GM18520 (cell line): ENCODE measurements around the gene SLC7A10.
"Not testable (repeated sequence)": the region's sequence is repeated elsewhere in the genome, so short reads cannot be mapped to it uniquely, and the experiment has no call there.

Experiments used
- ATAC-seq: cut with Tn5 transposase; IDR thresholded peaks from one replicate; pipeline ENCODE4 v1.9.1; 2021; ENCODE audit not compliant: unreplicated experiment

SLC7A10 gene

DNA sequence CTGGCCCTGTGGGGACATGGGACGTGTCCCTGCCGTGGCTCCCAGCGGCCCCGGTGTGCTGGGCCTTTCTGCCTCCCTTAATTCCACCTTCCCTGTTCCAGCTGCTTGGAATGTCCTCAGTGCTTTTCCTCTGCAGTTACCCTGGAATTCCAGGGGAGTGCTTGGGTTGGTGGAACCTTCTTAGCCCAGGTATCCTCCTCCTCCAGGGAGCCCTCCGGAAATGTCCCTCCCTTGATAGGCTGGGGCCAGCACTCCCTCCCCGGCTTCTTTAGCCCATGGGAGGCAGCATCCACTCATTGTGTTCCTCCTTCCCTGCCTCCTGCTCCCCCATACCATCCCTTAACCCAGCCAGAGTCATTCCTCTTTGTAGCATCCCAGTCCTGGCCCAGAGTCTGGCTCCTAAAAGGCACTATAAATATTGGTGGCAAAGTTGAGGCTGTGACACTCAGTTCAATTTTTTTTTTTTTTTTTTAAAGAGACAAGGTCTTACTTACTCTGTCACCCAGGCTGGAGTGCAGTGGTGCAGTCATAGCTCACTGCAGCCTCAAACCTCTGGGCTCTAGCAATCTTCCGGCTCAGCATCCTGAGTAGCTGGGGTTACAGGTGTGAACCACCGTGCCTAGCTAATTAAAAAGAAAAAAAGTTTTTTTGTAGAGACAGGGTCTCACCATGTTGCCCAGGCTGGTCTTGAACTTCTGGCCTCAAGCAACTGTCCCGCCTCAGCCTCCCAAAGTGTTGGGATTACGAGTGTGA lies 13.7 kb upstream of the SLC7A10 start:
- ATAC-seq: no peak

- no peak for ATAC-seq
These were observed 13.0 kb upstream of the SLC7A10 start for GRCh38 chr19:33238481-33239149.

DNA sequence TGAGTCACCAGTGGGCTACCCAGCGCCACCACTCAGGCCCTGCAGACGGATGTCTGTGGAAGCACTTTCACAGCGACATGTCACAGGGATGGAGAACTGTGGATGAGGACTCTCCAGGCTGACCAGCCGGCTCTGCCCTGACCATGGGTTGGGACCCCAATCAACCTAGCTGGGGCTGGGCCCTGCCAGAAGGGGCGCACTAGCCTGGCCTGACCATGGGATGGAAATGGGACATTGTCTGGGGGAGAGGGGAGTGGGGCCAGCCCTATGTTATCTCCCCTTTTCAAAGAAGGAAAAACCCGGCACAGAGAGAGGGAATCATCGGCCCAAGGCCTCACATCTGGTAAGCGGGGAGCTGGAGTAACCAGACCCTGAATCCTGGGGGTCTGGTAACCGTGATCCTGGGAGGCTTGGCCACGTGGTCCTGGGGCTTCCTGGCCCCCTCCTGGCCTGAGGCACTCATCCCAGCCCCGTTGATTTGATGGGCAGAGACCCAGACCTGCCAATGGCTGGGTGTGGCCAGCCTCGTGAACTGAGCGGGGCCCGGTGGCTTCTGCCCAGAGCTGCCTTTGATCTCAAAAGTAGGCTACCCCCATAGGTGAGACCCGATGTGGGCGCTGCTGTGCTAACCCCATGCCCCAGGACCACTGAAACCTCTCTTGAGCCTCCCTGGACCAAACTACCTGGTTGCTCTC lies 11.2 kb upstream of the SLC7A10 start:
- ATAC-seq: no peak

DNA sequence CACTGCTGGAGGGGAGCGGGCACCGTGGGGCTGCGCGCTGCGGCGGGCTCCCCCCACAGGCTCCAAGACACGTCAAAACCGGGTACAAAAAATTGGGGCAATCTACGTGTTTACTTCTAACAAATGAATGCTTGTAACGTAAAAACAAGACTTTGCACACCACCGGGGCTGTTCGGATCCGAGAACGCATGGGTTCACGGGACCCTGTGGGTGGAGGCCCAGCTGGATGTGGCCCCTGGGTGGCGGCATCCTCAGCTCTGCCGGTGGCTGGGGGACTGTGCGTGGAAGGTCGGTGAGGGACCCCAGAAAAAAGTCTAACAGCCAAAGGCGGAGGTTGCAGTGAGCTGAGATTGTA lies 10.3 kb upstream of the SLC7A10 start:
- no peak for ATAC-seq

DNA sequence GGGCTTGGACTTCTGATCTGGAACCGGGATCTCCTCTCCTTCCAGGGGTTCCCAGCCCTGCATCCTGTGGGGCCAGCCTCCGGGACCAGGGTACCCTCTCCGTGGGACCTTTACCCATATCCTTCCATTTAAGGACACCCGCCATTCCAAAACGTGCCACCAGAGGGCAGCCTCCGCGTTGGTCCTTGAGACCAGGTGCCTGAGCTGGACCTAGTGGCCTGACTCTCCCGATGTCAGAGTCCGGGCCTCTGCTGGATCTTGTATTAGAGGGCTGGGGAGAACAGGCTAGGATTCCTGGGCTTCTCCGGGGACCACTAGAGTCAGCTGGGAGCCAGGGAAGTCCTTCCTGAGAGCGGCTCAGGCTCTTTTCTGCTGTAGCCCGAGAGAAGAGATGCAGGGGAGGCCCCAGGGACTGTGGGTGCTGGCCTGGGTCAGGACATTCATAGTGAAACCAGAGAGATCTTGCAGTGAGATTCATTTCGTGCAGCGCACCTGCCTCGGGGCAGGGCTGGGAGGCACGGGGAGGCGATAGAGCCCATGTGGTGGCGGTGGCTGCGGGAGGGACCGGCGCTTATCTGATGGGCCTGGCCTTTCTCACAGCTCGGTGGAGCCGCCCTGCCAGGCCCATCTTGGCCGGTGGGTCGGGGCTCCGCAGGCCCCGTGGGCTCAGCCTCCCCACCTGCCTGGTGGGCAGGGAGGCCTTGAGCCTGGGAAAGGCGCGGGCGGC lies 9.8 kb upstream of the SLC7A10 start:
- ATAC-seq: peak; percentile 94

GRCh38 chr19:33234736-33235135 lies 9.1 kb upstream of the SLC7A10 start:
- ATAC-seq: no peak

DNA sequence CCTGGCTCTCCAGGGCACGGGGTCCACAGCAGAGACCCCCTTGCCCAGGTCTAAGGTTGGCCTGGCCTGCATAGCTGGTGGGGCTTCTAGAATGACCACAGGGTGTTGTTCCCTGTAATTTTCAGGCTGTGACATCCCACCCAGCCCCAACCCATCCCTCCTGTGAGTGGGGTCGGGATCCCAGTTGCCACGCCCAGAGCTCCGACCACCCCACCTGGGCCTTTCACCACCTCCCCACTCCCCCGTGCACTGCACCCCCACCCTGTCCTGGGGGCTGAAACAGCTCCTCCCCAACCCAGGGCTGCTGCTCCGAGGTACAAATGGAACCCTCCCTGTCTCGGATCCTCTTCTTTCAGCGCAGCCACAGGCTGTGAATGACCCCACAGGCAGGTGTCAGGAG lies 8.4 kb upstream of the SLC7A10 start:
- ATAC-seq: no peak

GRCh38 chr19:33233056-33233873 lies 7.6 kb upstream of the SLC7A10 start:
- ATAC-seq: no peak

- ATAC-seq: no peak
These were observed 7.0 kb upstream of the SLC7A10 start for GRCh38 chr19:33232656-33233055.

GRCh38 chr19:33231511-33231910 lies 5.9 kb upstream of the SLC7A10 start:
- ATAC-seq: no peak

- ATAC-seq: no peak
These were observed 4.3 kb upstream of the SLC7A10 start for GRCh38 chr19:33229962-33230361.

GRCh38 chr19:33227870-33228599 lies 2.4 kb upstream of the SLC7A10 start:
- ATAC-seq: no peak

DNA sequence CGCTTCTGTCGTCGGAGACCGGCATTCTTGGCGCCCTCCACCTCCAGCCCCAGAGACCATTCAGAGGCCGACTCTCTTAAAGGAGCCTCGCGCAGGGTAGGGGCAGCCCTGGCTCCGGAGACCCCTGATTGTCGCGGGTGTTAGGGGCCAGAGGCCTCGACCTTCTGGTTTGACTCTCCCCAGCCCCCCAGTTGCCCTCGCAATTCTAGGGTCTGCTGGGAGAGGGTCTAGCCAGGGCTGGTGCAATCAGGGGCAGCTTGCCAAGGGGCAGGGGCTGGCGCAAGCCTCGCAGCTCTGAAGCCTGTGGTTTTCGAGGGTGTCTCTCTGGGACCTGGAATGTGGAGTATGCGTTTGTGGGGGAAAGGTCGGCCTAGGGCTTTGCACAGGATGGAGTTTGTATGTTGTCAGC lies 1.6 kb upstream of the SLC7A10 start:
- ATAC-seq: no peak

DNA sequence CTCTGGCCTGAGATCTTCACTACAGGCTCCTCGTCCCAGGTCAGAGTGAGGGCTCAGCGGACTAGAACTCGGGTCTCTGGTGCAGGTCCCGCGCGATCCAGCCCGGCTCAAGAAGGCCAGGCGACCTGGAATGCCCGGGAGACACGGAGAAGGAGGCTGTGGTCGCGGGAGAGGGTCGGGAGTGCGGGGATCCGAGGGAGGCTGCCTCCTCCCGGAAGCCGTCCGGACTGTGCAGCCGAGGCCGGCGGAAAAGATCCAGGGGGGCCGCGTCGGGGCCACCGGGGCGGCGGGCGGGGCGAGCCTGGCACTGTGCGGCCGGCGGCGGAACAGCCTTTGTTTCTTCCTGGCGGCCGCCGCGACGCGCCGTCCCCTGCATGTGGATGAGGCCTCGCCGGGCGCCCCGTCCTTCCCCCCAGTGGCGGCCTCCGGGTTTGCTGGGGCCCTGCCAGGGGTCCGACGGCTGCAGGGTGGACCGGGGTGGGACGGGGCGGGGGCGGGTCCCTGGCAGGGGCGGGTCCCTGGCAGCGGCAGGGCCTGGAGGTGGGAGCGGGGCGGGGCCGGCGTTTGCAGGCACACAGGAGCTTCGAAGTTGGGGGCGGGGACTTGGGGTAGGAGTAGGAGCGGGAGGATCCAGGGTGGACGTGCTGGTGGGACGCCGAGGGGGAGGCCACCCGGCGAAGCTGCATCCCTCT lies 1.0 kb upstream of the SLC7A10 start:
- no peak for ATAC-seq

GRCh38 chr19:33224694-33225457 lies 774 bp downstream of the SLC7A10 start:
- no peak for ATAC-seq

- ATAC-seq: not testable (repeated sequence)
These were observed 3.4 kb downstream of the SLC7A10 start for GRCh38 chr19:33222255-33222654.

DNA sequence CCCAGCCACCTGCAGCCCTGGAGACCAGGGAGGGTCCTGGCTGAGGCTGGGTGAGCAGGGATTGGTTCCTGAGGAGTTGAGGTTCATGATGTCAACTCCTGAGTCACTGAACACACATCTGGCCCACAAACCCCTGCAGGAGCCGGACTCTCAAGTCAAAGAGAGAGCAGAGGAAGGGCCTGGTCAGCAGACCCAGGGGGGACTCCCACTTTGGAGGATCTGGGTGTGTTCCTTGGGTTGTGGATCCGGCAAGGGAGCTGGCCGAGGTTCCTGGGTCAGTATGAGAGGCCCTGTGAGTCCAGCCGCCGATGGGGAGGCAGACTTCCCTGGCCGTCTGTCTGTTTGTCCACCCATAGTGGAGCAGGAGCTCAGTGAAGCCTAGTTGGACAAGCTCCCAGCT lies 4.0 kb downstream of the SLC7A10 start:
- no peak for ATAC-seq

GRCh38 chr19:33220735-33221134 lies 4.9 kb downstream of the SLC7A10 start:
- no peak for ATAC-seq

DNA sequence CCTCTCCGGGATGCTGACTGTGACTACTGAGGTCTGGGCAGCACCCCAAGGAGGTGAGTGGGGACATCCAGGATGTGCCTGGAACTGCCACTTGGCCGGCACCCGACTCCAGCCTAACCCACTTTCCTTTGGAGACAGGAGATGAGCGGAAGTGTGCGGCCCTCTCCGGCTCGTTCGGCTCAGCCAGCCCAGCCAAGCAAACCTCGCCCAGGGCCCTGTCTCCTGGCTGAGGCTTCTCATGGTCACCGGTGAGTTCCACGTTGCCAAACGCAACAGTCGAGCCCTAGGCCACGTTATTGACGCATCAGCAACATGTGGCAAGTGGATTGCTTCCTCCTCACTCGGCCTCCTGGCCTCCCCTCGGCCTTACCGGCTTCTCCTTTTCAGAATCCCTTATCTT lies 5.5 kb downstream of the SLC7A10 start:
- ATAC-seq: no peak
